IPS-11a (cell line): ENCODE data around the gene TMEM26.

Experiments used
- H3K4me3 ChIP-seq: one replicate; pipeline ENCODE4 v1.5.1; 2013; ENCODE audit warnings: low read depth, low read length, control low read depth

TMEM26 gene

DNA sequence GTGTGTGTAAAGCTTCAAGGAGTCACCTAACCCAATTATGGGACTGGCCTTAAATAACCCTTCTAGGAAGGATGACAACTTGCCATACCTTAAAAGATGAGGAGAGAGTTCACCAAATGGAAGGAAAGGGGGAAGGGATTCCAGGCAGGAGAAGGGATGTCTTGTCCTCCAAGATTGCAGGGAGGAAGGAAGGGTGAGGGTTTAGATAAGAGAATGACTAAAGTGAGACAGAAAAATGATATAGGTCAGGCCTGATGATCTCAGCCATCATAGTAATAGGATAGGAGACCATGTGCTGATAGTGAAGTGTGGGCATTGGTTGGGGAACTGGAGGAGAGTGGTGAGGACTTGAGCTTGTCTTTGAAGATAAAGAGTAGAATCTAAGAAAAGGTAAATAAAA lies 7.7 kb upstream of the TMEM26 start:
- no peak overlapping the region for H3K4me3 ChIP-seq

GRCh38 chr10:61458031-61458430 lies 4.8 kb upstream of the TMEM26 start:
- H3K4me3 ChIP-seq: no peak overlapping the region

DNA sequence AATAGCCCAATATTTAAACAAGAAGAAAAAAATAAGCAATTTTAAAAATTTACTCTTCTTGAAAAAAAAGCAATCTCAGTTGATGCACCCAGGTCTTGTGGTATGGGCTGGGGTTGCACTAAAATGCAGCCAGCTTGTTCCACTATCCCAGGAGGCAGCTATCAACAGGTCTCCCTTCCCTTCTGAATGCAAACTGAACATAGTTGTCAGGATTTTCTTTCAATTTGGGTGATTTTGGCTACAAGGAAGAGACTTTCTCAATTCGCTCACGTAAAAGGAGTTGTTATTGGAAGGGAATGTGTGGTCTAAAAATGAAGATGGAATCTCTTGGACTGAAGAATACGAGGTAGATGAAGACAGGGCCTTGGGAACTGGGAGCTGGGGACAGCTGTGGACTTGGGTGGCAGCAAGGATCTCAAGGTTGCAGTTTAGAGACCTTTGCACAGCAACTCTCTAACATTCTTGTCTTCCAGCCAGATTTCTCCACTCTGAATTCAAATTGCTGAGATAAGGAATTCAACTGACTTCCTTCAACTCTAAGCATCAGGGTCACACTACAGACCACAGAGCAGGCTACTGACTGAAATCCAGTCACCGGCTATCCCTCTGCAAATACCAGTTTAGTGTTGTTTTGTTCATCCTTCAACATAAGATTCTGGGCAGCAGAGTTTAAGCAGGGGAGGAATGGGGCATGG lies 3.1 kb upstream of the TMEM26 start:
- no peak overlapping the region for H3K4me3 ChIP-seq

DNA sequence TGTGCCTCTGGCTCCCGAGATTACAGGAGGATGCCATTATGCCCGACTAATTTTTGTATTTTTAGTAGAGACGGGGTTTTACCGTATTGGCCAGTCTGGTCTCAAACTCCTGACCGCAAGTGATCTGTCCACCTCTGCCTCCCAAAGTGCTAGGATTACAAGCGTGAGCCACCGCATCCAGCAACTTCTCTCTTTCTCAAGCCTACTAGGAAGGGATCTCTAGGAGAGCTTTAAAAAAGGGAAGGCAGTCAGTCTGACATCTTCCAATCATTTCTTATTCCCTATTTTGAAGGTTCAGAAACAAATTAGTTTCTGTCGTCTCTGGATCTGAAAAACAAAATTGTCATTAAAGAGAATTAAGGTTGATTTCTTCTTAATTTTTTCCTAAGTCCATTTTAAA lies 2.5 kb upstream of the TMEM26 start:
- H3K4me3 ChIP-seq: no peak overlapping the region

- H3K4me3 ChIP-seq: no peak overlapping the region
These were observed 1.4 kb upstream of the TMEM26 start for GRCh38 chr10:61454541-61454940.

DNA sequence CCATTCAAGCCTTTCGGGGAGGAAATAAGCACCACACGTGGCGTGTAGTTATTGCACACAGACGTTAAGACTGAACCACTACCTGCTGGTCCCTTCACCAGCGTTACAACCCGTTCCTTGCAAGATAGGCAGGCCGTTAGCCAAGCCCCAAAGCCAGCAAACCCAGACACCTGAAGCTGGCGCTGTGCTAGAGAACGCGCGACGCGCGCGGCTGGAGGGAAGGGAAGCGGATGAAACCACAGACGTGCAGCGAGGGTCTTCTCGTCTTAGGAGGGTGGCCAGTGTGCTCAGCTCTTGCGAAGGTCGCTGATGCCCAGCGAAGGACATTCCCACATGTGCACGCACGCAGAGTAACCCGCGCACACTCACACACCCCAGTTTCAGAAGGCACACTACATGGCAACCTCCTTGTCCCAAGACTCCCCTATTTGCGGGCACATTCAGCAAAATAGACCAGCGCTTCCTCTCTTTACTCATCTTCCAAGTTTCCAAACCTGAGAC lies 980 bp downstream of the TMEM26 start:
- peak overlapping the region; percentile 73 for H3K4me3 ChIP-seq

- H3K4me3 ChIP-seq: no peak overlapping the region
These were observed 1.8 kb downstream of the TMEM26 start for GRCh38 chr10:61451357-61451756.

DNA sequence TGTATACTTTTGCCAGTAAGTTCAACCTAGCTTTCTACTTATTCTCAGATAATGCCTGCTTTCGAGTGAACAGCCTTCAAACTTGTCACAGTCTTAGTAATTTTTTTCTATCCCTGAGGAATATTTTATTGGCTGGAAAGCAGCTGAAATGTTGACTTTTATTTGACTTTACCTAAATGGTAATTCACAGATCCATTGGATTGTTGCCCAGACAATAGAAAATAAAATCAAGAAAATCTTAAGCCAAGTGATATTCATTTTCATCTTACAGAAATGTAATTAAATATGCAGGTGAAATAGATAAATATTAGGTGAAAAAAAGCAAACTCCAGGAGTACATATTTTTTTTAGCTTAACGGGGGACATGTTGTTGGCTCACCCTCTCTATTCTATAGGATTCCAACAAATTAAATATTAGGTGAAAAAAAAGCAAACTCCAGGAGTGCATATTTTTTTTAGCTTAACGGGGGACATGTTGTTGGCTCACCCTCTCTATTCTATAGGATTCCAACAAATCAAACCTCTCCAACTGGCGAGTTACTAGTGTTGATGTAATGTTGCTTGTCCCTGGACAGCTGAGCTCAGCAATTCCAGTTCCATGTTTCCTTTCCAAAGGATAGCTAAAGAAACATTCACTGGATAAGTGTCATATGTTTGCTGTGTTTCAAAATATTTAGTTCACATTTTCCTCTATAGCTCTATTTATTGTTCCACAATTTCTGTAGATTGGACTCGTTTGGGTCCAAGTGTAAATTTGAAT lies 4.2 kb downstream of the TMEM26 start:
- H3K4me3 ChIP-seq: no peak overlapping the region

GRCh38 chr10:61448091-61448490 lies 5.1 kb downstream of the TMEM26 start:
- H3K4me3 ChIP-seq: no peak overlapping the region

DNA sequence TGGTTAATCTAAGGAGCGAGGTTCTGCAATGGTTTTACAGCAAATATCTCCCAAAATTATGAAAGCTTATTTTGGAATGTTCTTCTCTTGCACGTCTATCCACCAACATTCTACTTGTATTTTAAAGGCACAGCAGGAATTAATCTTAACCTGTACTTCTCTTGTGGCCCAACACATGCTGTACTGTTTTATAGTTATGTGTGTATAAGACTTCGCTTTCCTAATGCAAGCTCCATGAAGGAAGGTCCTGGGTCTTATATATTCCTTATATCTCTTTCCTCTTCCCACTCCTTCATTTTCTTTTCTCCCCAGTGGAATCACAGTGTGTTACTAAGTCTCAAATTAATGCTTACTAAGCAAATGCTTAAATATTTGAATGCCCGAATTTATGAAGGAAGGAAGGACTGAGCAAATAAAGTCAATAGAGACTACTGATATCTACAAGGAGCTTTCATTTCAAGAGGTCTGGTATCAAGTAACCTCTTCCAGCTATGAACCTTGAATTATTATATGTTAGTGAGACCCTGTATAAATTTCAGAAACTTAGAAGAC lies 14.0 kb downstream of the TMEM26 start:
- no peak overlapping the region for H3K4me3 ChIP-seq

- H3K4me3 ChIP-seq: no peak overlapping the region
These were observed 14.8 kb downstream of the TMEM26 start for GRCh38 chr10:61438141-61438988.

DNA sequence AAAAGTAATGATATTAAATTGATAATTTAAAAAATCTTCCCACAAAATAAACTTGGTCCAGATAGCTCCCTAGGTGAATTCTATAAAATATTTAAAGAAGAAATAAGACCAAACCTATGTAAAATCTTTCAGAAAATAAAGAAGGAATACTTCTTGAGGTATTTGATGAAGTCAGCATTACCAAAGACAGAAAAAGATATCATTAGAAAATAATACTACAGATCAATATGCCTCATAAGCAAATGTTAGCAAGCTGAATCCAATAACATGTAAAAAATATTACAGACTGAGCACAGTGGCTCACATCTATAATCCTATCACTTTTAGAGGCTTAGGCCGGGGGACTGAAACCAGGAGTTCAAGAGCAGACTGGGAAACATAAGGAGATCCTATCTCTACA lies 30.0 kb downstream of the TMEM26 start:
- no peak overlapping the region for H3K4me3 ChIP-seq

DNA sequence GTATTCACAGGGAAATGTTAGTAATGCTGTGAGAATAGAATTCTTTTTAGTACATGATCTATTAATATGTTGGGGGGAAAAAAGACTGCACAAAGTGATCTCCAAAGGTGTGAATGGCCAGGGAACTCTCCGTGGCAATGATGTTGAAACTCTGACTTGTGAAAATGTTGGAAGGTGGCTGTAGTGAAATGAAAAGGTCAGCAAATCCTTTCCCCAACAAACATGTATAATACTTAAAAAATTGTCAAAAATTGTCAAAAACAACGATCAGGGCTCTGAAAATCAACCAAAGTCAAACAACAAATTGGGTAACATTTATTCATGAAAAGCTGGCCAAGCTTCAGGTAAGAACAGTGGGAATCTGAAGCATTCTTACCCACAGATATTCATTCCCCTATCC lies 35.5 kb downstream of the TMEM26 start:
- H3K4me3 ChIP-seq: no peak overlapping the region

DNA sequence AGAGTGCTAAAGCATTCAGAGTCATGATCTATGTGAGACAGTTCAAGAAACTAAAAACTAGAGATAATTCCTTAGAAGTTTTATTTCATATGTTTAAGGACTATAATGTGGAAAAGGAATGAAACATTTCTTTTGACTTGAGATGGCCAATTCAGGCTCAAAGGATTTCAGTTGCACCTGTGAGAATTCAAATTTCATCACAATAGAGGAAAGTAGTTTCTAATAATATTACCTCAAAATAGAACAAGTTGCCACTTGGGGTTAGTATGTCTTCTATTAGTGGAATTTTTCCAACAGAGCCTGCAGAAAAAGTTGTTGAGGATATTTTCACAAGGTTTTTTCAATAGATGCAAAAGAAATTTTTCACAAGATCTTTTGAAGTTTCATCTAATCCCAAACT lies 37.4 kb downstream of the TMEM26 start:
- no peak overlapping the region for H3K4me3 ChIP-seq

GRCh38 chr10:61411706-61412105 lies 41.5 kb downstream of the TMEM26 start:
- H3K4me3 ChIP-seq: no peak overlapping the region

GRCh38 chr10:61410353-61411070 lies 42.7 kb downstream of the TMEM26 start:
- no peak overlapping the region for H3K4me3 ChIP-seq

- H3K4me3 ChIP-seq: no peak overlapping the region
These were observed 44.0 kb downstream of the TMEM26 start for GRCh38 chr10:61409157-61409556.

GRCh38 chr10:61408105-61408504 lies 45.1 kb downstream of the TMEM26 start:
- no peak overlapping the region for H3K4me3 ChIP-seq

DNA sequence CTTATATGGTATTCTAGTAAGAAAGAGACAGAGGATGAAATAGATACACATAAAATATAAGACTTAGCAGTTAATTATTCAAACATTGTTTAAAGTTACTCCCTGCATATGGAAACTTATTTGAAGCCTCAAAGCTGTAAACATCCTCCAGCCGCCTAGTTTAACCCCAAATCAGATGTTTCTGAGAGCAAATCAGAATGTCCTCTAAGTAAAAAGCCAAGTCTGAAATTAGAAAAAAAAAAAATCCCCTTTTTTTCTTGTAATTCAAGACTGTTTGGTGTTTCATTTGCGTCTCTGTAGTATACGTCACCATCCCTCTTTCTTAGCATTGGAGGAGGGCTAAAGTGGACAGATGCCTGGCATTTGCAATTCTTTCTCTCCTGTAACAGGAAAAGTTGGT lies 46.4 kb downstream of the TMEM26 start:
- H3K4me3 ChIP-seq: no peak overlapping the region

DNA sequence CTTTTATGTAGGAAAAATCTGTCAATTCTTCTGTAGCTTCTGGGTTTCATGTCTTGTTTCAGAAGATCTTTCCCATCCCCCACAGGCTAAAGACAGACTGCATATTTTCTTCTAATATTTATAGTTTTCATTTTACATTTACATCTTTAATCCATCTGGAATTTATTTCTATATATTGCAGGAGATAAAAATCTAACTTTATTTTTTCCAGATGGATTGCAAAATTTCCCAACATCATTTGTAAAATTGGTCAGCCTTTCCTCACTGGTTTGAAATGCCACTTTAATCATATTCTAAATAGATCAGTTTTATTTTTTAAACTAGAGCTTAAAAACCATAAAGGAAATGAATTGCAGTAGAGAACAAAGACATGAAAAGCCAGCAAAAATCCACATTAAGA lies 46.9 kb downstream of the TMEM26 start:
- no peak overlapping the region for H3K4me3 ChIP-seq

DNA sequence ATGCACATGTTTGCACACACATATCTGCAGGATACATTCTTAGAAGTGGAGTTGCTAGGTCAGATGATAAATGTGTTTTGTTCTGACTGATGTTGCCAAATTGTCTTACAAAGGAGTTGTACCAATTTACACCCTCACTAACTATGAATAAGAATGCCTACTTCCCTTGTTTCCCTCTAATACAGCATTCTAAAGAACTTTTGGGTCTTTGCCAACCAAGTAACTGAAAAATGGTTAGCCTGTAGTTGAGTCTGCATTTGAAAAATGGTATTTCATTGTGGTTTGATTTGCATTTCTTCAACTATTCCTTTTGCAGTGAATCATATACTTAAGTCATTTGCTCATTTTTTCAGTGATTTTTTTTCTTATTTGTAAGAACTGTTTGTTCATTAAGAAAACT lies 48.4 kb downstream of the TMEM26 start:
- no peak overlapping the region for H3K4me3 ChIP-seq
